ENCODE results near the gene ASAP3.
A peak's percentile ranks its signal among the peaks of the same experiment; 100 is the strongest.

DNA sequence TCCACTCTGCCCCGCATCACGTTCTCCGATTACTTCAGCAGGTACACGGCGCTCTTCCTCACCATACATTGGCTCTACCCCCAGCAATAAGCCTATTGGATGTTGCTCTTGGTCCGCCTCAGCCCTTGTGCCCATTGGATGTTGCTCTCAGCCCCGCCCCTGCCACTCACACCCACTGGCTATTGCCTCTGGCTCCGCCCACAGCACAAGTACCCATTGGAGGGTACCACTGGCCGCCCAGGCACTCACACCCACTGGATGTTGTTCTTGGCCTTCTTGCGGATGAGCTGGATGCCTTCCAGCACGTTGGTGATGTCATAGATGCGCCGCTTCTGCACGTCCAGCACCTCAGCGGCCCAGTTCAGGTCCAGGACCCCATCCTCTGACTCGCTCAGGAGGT, 37.6 kb upstream of the ASAP3 start:
- TF ChIP-seq NFRKB (IDR thresholded peaks at IDR 0.05; ENCODE audit: low read depth) (no peak), TEAD4 (IDR thresholded peaks at IDR 0.05; ENCODE audit: low read length) (no peak), TEAD4 (CRISPR knock-in tag; IDR thresholded peaks at IDR 0.05; ENCODE audit: borderline replicate concordance) (no peak), NR2F6 (CRISPR knock-in tag; IDR thresholded peaks at IDR 0.05) (no peak), ZNF224 (CRISPR knock-in tag; IDR thresholded peaks at IDR 0.05) (no peak), EZH2 (IDR thresholded peaks at IDR 0.05; ENCODE audit: borderline replicate concordance, low read depth, low read length) (no peak), GABPB2 (CRISPR knock-in tag; conservative IDR thresholded peaks at IDR 0.05) (no peak), RBBP5 (IDR thresholded peaks at IDR 0.05; ENCODE audit: borderline replicate concordance, insufficient read depth, low read length, poor library complexity, severe bottlenecking) (no peak), CEBPG (CRISPR knock-in tag; IDR thresholded peaks at IDR 0.05) (no peak), CEBPG (tag; conservative IDR thresholded peaks at IDR 0.05 in 1 of 2, IDR thresholded peaks at IDR 0.05 in 1 of 2) (no peak), BRF1 (IDR thresholded peaks at IDR 0.05; ENCODE audit: borderline replicate concordance, extremely low read depth, insufficient read length) (no peak), SP1 (CRISPR knock-in tag; IDR thresholded peaks at IDR 0.05) (no peak)
- TF ChIP-seq, protein P1, sequence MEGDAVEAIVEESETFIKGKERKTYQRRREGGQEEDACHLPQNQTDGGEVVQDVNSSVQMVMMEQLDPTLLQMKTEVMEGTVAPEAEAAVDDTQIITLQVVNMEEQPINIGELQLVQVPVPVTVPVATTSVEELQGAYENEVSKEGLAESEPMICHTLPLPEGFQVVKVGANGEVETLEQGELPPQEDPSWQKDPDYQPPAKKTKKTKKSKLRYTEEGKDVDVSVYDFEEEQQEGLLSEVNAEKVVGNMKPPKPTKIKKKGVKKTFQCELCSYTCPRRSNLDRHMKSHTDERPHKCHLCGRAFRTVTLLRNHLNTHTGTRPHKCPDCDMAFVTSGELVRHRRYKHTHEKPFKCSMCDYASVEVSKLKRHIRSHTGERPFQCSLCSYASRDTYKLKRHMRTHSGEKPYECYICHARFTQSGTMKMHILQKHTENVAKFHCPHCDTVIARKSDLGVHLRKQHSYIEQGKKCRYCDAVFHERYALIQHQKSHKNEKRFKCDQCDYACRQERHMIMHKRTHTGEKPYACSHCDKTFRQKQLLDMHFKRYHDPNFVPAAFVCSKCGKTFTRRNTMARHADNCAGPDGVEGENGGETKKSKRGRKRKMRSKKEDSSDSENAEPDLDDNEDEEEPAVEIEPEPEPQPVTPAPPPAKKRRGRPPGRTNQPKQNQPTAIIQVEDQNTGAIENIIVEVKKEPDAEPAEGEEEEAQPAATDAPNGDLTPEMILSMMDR (IDR thresholded peaks at IDR 0.05 in 2 of 3, conservative IDR thresholded peaks at IDR 0.05 in 1 of 3; ENCODE audit: insufficient read depth in 2 of 3, low read depth in 1 of 3, low read length in 3 of 3): no peak
- TF ChIP-seq, protein P2, sequence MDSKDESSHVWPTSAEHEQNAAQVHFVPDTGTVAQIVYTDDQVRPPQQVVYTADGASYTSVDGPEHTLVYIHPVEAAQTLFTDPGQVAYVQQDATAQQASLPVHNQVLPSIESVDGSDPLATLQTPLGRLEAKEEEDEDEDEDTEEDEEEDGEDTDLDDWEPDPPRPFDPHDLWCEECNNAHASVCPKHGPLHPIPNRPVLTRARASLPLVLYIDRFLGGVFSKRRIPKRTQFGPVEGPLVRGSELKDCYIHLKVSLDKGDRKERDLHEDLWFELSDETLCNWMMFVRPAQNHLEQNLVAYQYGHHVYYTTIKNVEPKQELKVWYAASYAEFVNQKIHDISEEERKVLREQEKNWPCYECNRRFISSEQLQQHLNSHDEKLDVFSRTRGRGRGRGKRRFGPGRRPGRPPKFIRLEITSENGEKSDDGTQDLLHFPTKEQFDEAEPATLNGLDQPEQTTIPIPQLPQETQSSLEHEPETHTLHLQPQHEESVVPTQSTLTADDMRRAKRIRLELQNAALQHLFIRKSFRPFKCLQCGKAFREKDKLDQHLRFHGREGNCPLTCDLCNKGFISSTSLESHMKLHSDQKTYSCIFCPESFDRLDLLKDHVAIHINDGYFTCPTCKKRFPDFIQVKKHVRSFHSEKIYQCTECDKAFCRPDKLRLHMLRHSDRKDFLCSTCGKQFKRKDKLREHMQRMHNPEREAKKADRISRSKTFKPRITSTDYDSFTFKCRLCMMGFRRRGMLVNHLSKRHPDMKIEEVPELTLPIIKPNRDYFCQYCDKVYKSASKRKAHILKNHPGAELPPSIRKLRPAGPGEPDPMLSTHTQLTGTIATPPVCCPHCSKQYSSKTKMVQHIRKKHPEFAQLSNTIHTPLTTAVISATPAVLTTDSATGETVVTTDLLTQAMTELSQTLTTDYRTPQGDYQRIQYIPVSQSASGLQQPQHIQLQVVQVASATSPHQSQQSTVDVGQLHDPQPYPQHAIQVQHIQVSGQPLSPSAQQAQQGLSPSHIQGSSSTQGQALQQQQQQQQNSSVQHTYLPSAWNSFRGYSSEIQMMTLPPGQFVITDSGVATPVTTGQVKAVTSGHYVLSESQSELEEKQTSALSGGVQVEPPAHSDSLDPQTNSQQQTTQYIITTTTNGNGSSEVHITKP (IDR thresholded peaks at IDR 0.05; ENCODE audit: partially characterized antibody): peak; percentile 78
- TF ChIP-seq, protein P3, sequence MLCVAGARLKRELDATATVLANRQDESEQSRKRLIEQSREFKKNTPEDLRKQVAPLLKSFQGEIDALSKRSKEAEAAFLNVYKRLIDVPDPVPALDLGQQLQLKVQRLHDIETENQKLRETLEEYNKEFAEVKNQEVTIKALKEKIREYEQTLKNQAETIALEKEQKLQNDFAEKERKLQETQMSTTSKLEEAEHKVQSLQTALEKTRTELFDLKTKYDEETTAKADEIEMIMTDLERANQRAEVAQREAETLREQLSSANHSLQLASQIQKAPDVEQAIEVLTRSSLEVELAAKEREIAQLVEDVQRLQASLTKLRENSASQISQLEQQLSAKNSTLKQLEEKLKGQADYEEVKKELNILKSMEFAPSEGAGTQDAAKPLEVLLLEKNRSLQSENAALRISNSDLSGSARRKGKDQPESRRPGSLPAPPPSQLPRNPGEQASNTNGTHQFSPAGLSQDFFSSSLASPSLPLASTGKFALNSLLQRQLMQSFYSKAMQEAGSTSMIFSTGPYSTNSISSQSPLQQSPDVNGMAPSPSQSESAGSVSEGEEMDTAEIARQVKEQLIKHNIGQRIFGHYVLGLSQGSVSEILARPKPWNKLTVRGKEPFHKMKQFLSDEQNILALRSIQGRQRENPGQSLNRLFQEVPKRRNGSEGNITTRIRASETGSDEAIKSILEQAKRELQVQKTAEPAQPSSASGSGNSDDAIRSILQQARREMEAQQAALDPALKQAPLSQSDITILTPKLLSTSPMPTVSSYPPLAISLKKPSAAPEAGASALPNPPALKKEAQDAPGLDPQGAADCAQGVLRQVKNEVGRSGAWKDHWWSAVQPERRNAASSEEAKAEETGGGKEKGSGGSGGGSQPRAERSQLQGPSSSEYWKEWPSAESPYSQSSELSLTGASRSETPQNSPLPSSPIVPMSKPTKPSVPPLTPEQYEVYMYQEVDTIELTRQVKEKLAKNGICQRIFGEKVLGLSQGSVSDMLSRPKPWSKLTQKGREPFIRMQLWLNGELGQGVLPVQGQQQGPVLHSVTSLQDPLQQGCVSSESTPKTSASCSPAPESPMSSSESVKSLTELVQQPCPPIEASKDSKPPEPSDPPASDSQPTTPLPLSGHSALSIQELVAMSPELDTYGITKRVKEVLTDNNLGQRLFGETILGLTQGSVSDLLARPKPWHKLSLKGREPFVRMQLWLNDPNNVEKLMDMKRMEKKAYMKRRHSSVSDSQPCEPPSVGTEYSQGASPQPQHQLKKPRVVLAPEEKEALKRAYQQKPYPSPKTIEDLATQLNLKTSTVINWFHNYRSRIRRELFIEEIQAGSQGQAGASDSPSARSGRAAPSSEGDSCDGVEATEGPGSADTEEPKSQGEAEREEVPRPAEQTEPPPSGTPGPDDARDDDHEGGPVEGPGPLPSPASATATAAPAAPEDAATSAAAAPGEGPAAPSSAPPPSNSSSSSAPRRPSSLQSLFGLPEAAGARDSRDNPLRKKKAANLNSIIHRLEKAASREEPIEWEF (CRISPR knock-in tag; IDR thresholded peaks at IDR 0.05): no peak
